K562 (cell line): ENCODE results near the gene GPR32.

Experiments used
- CTCF ChIP-seq, 3 experiments: IDR thresholded peaks in 2 of 3; conservative IDR thresholded peaks in 1 of 3; 2 replicates each; pipeline ENCODE4 v1.5.1; 2011 to 2012; ENCODE audit warnings: low read length in 3 of 3, mild to moderate bottlenecking in 3 of 3, control low read depth in 2 of 3, improper control_type of control experiment in 1 of 3, inconsistent platforms in 1 of 3, low read depth in 1 of 3, mixed read lengths in 1 of 3, moderate library complexity in 1 of 3; ENCODE audit not compliant: insufficient read depth in 2 of 3
- HDAC1 ChIP-seq, 2 experiments: fragments of 450-650 bp; IDR thresholded peaks; 2 replicates each; pipeline ENCODE4 v1.6.1; 2016 to 2017; ENCODE audit warnings: inconsistent platforms in 1 of 2, mild to moderate bottlenecking in 1 of 2, moderate library complexity in 1 of 2
- JUN ChIP-seq, 2 experiments: sonication (generic) in 1 of 2; formaldehyde crosslinking in 1 of 2; IDR thresholded peaks; 2 replicates each; pipeline versions ENCODE4 v1.6.1 to v1.8.0; 2012 to 2022; ENCODE audit warnings: borderline replicate concordance in 2 of 2, mild to moderate bottlenecking in 2 of 2, improper control_type of control experiment in 1 of 2, low read depth in 1 of 2, low read length in 1 of 2, missing genetic modification reagents in 1 of 2
- POLR3A ChIP-seq: IDR thresholded peaks from 2 replicates; pipeline ENCODE4 v1.6.1; 2011; ENCODE audit warnings: borderline replicate concordance, mild to moderate bottlenecking, moderate library complexity; ENCODE audit not compliant: insufficient read length, insufficient read depth; ENCODE audit errors: extremely low read depth
- PTBP1 ChIP-seq: fragments of 200-400 bp; formaldehyde crosslinking; IDR thresholded peaks from 2 replicates; pipeline ENCODE4 v1.6.1; 2017; ENCODE audit warnings: low read depth, low read length
- USF2 ChIP-seq: sonication (generic); formaldehyde crosslinking; IDR thresholded peaks from 2 replicates; pipeline ENCODE4 v1.5.0; 2020; ENCODE audit warnings: missing genetic modification reagents
- ZNF41 ChIP-seq: fragments of 250-450 bp; sonication (Bioruptor Pico); conservative IDR thresholded peaks from 2 replicates; pipeline ENCODE4 v1.4.0; 2020; ENCODE audit warnings: mild to moderate bottlenecking
- TF ChIP-seq, protein P1 (sequence below): sonication (generic); formaldehyde crosslinking; IDR thresholded peaks from 2 replicates; pipeline ENCODE4 v1.8.1; 2022; ENCODE audit warnings: missing genetic modification reagents
- TF ChIP-seq, protein P2 (sequence below): fragments of 450-650 bp; IDR thresholded peaks from 2 replicates; pipeline ENCODE4 v1.6.1; 2014; ENCODE audit warnings: low read depth, mild to moderate bottlenecking, moderate library complexity, borderline replicate concordance

- TF ChIP-seq JUN (IDR thresholded peaks at IDR 0.05; ENCODE audit: borderline replicate concordance, low read depth, low read length) = no peak
- no peak for TF ChIP-seq JUN (CRISPR knock-in tag; IDR thresholded peaks at IDR 0.05; ENCODE audit: borderline replicate concordance)
- TF ChIP-seq CTCF (IDR thresholded peaks at IDR 0.05 in 2 of 3, conservative IDR thresholded peaks at IDR 0.05 in 1 of 3; ENCODE audit: insufficient read depth in 2 of 3, low read depth in 1 of 3, low read length in 3 of 3) = peak; percentile 44 to 51 (median 45); a peak in 5 of 6 replicates
- TF ChIP-seq POLR3A = no peak
- TF ChIP-seq USF2 (CRISPR knock-in tag) = no peak
- TF ChIP-seq, protein P1, sequence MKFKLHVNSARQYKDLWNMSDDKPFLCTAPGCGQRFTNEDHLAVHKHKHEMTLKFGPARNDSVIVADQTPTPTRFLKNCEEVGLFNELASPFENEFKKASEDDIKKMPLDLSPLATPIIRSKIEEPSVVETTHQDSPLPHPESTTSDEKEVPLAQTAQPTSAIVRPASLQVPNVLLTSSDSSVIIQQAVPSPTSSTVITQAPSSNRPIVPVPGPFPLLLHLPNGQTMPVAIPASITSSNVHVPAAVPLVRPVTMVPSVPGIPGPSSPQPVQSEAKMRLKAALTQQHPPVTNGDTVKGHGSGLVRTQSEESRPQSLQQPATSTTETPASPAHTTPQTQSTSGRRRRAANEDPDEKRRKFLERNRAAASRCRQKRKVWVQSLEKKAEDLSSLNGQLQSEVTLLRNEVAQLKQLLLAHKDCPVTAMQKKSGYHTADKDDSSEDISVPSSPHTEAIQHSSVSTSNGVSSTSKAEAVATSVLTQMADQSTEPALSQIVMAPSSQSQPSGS (CRISPR knock-in tag) = no peak
- no peak for TF ChIP-seq PTBP1
- TF ChIP-seq, protein P2, sequence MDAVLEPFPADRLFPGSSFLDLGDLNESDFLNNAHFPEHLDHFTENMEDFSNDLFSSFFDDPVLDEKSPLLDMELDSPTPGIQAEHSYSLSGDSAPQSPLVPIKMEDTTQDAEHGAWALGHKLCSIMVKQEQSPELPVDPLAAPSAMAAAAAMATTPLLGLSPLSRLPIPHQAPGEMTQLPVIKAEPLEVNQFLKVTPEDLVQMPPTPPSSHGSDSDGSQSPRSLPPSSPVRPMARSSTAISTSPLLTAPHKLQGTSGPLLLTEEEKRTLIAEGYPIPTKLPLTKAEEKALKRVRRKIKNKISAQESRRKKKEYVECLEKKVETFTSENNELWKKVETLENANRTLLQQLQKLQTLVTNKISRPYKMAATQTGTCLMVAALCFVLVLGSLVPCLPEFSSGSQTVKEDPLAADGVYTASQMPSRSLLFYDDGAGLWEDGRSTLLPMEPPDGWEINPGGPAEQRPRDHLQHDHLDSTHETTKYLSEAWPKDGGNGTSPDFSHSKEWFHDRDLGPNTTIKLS = no peak
- TF ChIP-seq ZNF41 (CRISPR knock-in tag) = no peak
- TF ChIP-seq HDAC1 (IDR thresholded peaks at IDR 0.05) = no peak
Measured at GRCh38 chr19:50796128-50796633, 25.9 kb downstream of the GPR32 start.
